ENCODE data around the gene GMPPB.

GRCh38 chr3:49734752-49735151 is 11.0 kb upstream of the GMPPB start:
- TF ChIP-seq FOXP2 (optimal IDR thresholded peaks at IDR 0.05; ENCODE audit: control extremely low read depth, extremely low read length, insufficient read depth) = no peak
- TF ChIP-seq POLR2AphosphoS5 (IDR thresholded peaks at IDR 0.05; ENCODE audit: borderline replicate concordance, low read depth, low read length) = no peak

All from SK-N-MC (cell line).